Rectal smooth muscle tissue (tissue), 1 donor: Measurements from ENCODE around the gene NT5C3B.
A peak's percentile ranks its signal among the peaks of the same experiment; 100 is the strongest.

Experiments
- H3K27ac ChIP-seq: one replicate; pipeline ENCODE4 v1.7.0; 2013; ENCODE audit warnings: low read depth, low read length, inconsistent platforms
- H3K27me3 ChIP-seq: one replicate; pipeline ENCODE4 v1.7.0; 2013; ENCODE audit warnings: low read length; ENCODE audit not compliant: control insufficient read depth, insufficient read depth
- H3K36me3 ChIP-seq: one replicate; pipeline ENCODE4 v1.7.0; 2013; ENCODE audit warnings: low read length; ENCODE audit not compliant: control insufficient read depth, insufficient read depth
- H3K4me1 ChIP-seq: one replicate; pipeline ENCODE4 v1.7.0; 2013; ENCODE audit warnings: low read length; ENCODE audit not compliant: control insufficient read depth, insufficient read depth
- H3K4me3 ChIP-seq: one replicate; pipeline ENCODE4 v1.7.0; 2013; ENCODE audit warnings: low read length
- H3K9ac ChIP-seq: one replicate; pipeline ENCODE4 v1.7.0; 2013; ENCODE audit warnings: low read length

Gene NT5C3B

DNA sequence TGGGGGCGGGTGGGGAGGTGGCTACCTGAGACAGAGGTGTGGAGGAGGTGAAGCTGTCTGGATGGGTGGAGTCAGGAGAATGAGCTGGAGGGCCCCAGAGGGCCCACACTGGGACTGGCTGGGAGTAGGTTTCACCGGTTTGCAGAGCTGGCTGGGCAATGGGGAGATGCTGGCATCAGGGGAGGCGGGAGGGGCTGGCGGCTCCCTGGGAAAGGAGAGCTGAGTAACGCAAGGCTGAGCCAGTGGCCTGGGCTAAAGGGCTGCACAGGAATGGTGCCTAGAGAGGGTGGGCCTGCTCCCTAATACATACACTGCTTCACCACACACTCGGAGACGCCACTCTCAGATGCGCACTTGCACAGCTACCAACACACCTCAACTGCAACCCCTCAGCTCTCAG, 36.7 kb downstream of the NT5C3B start:
- H3K4me1 ChIP-seq: no peaks in the 10 kb centered on the region
- no peak overlapping the region for H3K4me3 ChIP-seq
- no peaks in the 10 kb centered on the region for H3K27me3 ChIP-seq
- H3K36me3 ChIP-seq: no peaks in the 10 kb centered on the region
- no peak overlapping the region for H3K9ac ChIP-seq
- no peak overlapping the region for H3K27ac ChIP-seq

DNA sequence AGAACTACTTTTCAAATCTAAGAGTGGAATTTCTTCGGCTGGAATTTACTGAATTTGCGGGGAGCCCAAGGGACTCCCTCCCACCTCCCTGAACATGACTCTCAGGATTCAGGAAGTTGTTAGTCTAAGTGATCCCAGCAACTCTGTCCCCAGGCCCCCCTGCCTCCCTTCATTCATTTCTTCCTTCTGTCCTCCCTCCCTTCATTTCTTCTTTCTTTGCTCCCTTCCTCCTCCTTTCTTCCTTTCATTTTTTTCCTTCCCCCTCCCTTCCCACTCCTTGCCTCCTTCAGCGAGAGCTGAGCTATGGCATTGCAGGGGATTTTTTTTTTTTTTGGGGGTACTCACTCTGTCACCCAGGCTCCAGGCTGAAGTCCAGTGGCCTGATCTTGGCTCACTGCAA, 38.7 kb downstream of the NT5C3B start:
- no peak overlapping the region for H3K27ac ChIP-seq
- H3K36me3 ChIP-seq: no peaks in the 10 kb centered on the region
- no peaks in the 10 kb centered on the region for H3K4me1 ChIP-seq
- no peaks in the 10 kb centered on the region for H3K27me3 ChIP-seq
- H3K4me3 ChIP-seq: no peak overlapping the region
- H3K9ac ChIP-seq: no peak overlapping the region

- H3K36me3 ChIP-seq: no peaks in the 10 kb centered on the region
- H3K4me3 ChIP-seq: no peak overlapping the region
- no peak overlapping the region for H3K9ac ChIP-seq
- H3K27me3 ChIP-seq: no peaks in the 10 kb centered on the region
- no peak overlapping the region for H3K27ac ChIP-seq
- no peaks in the 10 kb centered on the region for H3K4me1 ChIP-seq
Observed at GRCh38 chr17:41796121-41796895, 39.7 kb downstream of the NT5C3B start.

DNA sequence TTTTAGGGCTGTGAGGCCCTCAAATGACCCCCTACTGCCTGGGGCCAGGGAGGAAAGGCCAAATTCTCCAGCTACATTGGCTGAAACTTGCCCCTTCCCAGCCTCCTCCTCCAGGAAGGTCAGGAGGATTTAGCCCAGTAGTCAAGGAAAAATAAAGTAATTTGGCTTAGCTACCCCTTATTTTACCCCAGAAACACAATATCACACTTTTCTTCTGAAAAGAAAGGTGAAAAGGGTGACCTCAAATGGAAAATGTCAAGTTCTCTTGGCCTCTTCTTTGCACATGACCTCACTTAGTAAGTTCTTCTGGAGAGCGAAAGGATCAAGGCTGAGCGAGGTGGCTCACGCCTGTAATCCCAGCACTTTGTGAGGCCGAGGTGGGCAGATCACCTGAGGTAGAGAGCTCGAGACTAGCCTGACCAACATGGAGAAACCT, 41.5 kb downstream of the NT5C3B start:
- Histone ChIP-seq H3K27me3 (no peaks in the 10 kb centered on the region), H3K9ac (no peak overlapping the region), H3K36me3 (no peaks in the 10 kb centered on the region), H3K4me3 (no peak overlapping the region), H3K27ac (no peak overlapping the region), H3K4me1 (no peaks in the 10 kb centered on the region)

- Histone ChIP-seq H3K36me3 (no peaks in the 10 kb centered on the region), H3K27ac (no peak overlapping the region), H3K9ac (peak overlapping the region; percentile 4), H3K27me3 (no peaks in the 10 kb centered on the region), H3K4me1 (no peaks in the 10 kb centered on the region), H3K4me3 (peak overlapping the region; percentile 27)
Observed at GRCh38 chr17:41793784-41794539, 42.1 kb downstream of the NT5C3B start.

DNA sequence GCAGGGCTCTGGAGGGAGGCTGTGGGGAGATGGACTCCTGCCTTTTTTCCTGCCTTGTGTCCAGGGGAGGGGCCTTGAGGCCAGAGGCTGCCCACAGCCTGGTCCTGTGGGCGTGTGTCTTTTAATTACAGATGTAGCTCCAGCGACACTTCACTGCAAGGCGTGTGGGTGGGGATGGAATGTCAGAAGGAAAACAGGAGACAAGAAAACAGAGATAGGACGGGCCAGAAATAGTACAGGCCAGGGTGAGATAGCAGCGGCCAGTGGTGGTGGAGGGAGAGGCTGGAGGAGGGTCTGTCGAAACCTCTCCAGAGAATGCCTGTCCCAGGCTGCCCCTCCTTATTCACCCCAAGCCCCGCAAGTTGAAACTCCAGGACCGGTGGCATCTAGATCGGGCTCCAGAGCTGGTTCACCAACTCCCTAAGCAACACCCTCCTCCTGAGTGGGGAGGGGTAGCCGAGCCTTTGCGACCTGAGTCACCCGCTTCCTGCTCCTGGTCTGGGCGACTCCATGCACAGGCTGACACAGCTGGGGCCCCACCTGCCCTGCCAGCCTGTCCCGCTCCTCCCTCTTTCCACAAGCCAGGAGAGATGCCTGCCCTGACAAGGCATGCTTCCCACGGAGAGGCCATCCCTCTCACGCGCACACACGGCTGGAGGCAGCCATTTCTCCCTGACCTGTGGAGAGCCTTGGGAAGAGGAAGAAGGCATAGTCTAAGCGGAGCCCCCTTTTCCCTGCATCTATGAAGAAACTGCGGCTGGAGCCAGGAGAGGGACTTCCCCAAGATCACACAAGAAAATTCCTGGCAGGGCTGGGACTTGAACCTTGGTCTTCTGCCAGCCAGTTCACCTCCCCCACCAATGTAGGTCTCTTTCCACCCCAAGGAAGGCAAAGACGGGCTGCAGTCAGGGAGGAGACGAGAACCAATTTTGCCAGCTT, 42.9 kb downstream of the NT5C3B start:
- Histone ChIP-seq H3K27ac (peak overlapping the region; percentile 30), H3K4me3 (peak overlapping the region; percentile 27), H3K36me3 (no peaks in the 10 kb centered on the region), H3K27me3 (no peaks in the 10 kb centered on the region), H3K4me1 (no peaks in the 10 kb centered on the region), H3K9ac (peak overlapping the region; percentile 4)

GRCh38 chr17:41787021-41787418, 49.0 kb downstream of the NT5C3B start:
- Histone ChIP-seq H3K4me1 (no peaks in the 10 kb centered on the region), H3K36me3 (no peaks in the 10 kb centered on the region), H3K27me3 (peaks cover 2% of the 10 kb centered on the region), H3K4me3 (no peak overlapping the region), H3K9ac (no peak overlapping the region), H3K27ac (no peak overlapping the region)

DNA sequence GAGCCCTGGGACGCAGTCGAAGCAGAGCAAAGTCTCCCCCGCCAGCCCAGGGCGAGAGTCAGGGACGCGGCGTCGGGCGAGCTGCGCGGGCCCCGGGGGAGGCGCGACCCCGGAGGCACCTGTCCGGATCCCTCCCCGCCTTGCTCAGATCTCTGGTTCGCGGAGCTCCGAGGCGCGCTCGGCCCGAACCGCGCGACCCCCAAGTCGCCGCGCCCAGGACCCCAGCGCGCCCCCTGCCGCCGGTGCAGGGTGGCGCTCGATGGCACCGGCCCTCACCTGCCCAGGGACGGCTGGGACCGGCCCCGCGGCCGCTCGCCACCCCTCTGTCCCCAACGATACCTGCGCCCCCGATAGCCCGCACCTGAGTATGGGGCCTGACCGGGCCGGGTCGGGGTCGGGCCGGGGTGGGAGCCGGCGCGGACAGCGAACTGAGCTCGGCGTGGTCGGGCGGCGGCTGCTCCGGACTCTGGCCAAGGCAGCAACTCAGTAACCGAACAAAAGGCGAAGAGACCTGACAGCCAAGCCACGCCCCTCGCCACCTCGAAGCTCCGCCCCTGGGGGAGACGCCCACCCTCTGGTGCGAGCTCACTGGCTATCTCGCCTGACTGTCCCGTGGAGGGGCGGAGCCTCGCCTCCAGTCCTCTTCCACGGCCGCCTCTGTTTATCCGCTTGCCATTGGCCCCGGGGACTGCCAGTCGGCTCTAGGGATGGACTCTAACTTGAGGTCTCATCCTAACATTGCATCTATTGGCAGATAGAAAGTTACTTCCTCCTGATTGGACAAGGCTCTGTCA, 49.6 kb downstream of the NT5C3B start, which contains the start of gene JUP:
JUP (minus strand) TSS at position 485 of the 794 bp plus-strand sequence. CDS start 14,857 bp downstream, outside the sequence.
- Histone ChIP-seq H3K27ac (peak within 1 kb of the TSS; percentile 64), H3K4me1 (no peaks in the 10 kb centered on the region), H3K9ac (no peak within 1 kb of the TSS), H3K36me3 (no peaks in the 10 kb centered on the region), H3K4me3 (peak within 1 kb of the TSS; percentile 56), H3K27me3 (peaks cover 2% of the 10 kb centered on the region)

GRCh38 chr17:41785859-41786226, 50.2 kb downstream of the NT5C3B start:
- H3K9ac ChIP-seq: no peak overlapping the region
- H3K27me3 ChIP-seq: peaks cover 2% of the 10 kb centered on the region
- no peaks in the 10 kb centered on the region for H3K36me3 ChIP-seq
- H3K27ac ChIP-seq: peak overlapping the region; percentile 64
- no peaks in the 10 kb centered on the region for H3K4me1 ChIP-seq
- peak overlapping the region; percentile 56 for H3K4me3 ChIP-seq

- no peaks in the 10 kb centered on the region for H3K4me1 ChIP-seq
Observed at GRCh38 chr17:41785091-41785858, 50.8 kb downstream of the NT5C3B start.

DNA sequence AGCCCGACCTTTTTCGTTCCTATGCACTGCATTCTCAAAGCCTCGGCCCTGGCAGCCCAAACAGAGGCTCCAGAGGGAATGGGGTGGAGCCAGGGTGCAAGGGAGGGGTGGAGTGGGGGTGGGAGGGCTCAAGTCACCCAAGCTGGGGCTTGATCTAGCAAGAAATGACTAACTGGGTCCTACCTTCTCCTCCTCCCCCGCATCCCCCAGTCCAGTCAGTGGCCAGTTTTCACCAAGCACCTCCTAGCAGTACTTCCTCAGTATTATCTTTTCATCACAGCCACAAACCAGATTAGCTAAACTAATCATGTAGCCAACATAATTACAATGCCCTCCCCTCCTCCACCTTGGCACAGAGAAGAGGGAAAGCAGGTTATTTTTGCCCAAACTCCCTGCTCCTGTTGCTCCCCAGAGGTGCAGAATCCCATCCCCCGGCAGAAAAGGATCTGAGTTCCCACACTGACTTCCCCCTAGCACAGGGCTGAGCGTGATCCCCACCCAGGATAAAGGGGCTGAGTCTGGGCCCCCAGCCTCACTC, 51.8 kb downstream of the NT5C3B start:
- H3K27ac ChIP-seq: no peak overlapping the region
- H3K4me1 ChIP-seq: no peaks in the 10 kb centered on the region
- no peaks in the 10 kb centered on the region for H3K36me3 ChIP-seq
- H3K27me3 ChIP-seq: peaks cover 2% of the 10 kb centered on the region
- H3K9ac ChIP-seq: no peak overlapping the region
- peak overlapping the region; percentile 15 for H3K4me3 ChIP-seq

More at GRCh38 chr17:41785091-41785858, 50.8 kb downstream of the NT5C3B start:
- Histone ChIP-seq H3K4me3 (peak overlapping the region; percentile 56), H3K9ac (no peak overlapping the region), H3K36me3 (no peaks in the 10 kb centered on the region), H3K27me3 (peaks cover 2% of the 10 kb centered on the region), H3K27ac (no peak overlapping the region)
